SH-SY5Y (cell line): Measurements from ENCODE around the gene SLX1A.

Experiments
- GATA2 ChIP-seq: IDR thresholded peaks from 2 replicates; pipeline ENCODE4 v1.6.1; 2011; ENCODE audit warnings: mild to moderate bottlenecking, low read depth, low read length
- GATA3 ChIP-seq: IDR thresholded peaks from 2 replicates; pipeline ENCODE4 v1.6.1; 2011; ENCODE audit warnings: low read depth, mild to moderate bottlenecking, low read length, moderate library complexity

- TF ChIP-seq GATA2 (no peak), GATA3 (no peak)
Measured at GRCh38 chr16:30155188-30155587, 38.5 kb upstream of the SLX1A start.
